ENCODE measurements around the gene STUM.

STUM gene

DNA sequence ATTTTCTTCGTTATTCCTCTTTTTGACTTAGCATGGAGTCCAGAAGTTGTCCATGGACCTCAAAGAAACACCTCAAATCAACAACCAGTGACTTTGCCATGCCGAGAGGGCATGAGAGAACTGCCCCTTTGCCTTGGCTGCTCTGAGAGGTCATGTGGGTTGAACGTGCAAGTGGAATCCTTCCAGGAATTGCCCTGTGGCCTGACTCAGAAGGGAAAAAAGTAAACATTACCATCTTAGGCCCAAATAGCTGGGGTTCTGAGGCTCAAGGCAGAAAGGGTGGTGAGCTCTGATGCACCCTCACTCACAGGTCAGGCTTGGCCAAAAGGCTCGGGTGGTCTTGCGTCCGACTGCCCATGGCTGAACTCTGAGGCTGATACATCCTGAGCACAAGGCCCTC, 15.1 kb downstream of the STUM start:
- no peak for DNase-seq

DNA sequence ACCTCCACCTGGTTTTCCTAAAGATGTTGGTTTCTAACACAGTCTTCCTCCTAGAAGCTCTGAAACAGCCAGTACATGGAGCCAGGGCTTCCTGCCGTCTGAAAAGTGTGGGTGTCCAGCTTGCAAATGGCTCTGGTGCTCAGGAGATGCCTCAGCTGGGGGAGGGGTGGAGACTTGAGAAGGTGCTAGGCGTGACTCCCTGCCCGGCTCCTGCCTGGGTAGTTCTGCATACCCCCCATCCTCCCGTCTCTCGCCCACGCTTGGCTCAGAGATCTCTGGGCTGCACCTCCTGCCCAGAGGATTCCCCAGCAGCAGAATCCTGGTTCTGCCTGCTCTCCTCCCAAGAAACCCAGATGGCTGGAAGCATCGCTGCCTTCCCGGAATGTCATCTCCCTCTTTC, 16.9 kb downstream of the STUM start:
- DNase-seq = no peak

DNA sequence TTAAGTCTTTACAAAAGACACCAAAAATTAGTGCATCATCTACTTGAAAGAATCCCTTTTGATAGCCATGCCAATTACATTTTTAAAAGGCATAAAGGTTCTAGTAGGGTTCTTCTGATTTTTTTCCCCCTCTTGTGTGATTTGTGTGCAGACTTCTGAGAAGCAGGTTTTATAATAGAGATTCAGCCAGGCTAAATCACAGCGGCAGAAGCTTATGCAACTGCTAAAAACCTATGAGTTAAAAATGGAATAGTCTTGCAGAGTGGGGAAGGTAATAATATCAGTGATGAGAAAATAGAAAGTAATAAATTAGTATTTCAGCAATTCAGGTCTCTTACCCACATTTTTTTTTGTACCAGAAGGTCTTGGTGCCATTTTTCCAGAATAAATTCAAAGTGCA, 17.7 kb downstream of the STUM start:
- DNase-seq = no peak

DNA sequence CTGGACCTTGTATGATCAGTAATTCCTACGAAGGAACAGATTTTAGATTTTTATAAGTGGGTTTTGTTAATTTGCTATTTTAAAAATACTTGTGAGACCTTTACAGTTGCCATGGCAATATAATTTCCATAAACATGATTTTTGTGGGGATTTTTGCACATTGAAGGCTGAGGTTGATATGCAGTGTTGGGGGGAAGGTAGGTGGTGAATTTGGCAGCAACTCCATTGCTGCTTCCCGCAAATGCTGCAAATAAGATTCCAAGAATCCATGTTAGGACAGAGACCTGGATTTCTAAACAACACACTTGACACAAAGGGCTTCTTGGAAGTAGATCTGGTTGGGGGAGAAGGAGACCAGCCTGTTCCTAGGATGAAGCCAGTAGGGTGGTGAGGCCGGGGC, 18.2 kb downstream of the STUM start:
- DNase-seq = no peak

DNA sequence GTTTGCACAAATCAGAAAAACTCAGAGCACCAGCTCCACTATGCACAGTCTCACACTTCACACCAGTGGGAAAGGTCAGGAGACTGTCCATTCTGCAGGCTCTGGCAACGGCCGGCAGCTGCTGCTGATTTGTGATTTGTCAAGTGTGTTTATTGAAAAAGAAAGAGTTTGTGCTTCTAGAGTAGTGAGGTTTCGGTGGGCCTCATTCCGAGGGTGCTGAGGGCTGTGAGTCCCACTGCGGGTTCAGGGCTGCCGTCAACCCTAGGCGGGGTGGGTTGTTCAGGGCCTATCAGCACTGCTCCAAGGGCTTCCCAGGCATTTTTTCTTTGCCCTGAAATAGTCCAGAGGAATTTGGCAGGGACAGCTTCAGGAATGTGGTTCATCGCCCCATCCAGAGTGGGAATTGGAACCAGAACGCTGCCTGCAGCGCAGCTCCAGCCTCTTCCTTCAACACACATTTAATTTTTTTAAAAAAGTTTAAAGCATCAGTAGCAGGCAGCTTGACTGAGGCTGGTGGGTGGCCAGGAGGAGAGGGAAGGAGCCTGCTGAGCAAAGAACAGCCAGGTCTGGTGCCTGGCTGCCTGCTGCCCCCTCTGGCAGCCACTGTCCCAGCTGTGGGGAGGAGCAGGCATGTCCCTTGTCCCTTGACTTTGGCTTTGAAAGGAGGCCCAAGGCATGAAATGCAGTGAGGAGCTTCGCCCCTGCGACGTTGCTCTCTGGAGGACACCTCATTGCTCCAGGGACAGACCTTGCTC, 19.7 kb downstream of the STUM start:
- peak; percentile 68 for DNase-seq

DNA sequence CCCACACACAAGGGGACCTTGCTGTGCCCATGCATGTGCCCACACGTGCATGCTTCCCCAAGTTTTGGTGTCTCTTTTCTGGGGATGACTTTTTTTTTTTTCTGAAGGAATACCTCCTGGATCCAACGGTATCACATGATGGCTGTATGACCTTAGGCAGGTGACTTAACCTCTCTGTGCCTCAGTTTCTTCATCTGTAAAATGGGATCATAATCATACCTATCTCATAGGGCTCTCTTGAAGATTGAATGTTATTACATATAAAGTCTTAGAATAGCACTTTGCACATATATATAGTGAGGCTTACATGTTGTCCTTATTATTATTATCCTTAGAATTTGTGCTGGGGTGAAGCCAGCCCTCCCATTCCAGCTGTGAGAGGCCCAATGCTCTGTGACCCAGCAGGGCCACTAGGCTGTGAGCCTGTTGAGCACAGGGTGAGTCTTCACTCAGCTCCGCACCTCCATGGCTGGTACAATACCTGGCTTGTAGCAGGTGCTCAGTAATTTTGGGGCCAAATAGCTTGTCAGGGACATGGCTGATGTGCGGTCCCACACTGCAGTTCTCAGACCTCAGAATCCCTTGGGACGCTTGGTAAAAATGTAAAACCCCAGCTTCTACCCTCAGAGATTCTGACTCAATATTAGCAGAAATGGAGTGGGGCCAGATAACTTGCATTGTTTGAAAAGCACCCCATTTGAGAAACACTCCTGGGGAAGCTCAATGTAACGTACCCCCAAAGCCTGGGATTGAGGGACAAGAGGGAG, 20.6 kb downstream of the STUM start:
- DNase-seq = no peak

DNA sequence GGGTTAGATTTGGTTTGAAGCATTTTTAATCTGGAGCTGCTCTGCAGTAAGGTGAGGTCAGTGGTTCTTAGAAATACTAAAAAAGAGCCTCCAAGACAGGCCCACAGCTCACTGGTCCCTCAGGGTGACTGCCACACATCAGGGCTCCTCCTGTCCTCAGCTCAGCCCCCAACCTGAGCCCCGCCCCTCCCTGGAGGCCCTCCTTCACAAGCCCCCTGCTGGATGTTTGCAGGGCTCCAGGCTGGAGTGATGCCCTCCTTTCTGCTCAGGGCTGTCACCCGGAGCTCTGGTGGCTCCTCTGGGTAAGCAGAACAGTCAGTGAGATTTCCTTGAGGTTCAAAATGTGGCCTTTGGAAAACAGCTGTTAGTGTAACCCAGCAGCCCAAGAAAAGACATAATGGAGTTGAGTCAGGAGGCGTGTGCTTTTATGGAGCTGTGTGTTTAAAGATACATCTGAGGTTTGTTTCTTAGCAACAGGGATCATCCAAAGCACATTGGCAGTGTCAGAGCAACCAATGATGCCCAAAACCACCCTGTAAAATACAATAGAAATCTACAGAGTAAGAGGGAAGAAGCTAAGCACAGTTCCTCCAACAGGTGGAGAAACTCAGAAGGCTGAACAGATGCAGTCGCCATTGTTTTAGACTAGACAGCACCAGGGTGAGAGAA, 21.4 kb downstream of the STUM start:
- peak; percentile 87 for DNase-seq

DNA sequence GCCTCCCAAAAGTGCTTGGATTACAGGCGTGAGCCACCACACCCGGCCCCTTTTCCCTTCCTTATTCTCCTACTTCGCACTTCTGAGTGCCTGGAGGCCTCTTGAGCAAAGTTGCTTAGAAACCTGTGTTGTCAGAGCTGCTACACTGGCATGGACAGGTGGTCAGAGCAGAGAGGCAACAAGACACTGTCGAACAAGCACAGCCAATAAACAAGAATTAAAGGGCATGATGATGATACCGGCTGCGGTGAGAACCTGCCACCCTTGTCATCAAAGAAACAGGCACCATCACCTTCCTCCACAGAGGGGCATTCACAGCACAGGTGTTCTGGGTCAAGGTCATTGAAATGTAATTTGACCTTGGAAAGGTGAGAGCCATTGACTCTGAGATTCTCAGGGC, 23.3 kb downstream of the STUM start:
- no peak for DNase-seq

DNA sequence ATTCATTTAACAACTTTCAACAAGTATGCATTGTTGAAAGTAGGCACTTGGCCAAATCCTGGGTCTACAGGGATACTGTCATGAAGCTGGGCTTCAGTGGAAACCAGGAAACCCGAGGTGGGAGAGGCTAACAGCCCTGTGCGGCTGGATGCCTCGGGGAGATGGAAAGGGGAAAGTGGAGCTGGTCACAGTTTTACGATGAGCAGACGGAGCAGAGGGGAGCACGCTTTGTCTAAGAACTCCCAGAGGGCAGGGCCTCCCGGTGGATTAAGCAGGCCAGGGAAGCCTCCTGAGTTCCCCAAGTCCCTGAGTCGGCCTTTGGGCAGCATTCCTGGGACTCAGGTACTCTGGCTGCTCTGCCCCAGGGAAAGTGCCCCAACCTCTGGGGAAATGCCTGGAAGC, 23.8 kb downstream of the STUM start:
- DNase-seq = no peak

DNA sequence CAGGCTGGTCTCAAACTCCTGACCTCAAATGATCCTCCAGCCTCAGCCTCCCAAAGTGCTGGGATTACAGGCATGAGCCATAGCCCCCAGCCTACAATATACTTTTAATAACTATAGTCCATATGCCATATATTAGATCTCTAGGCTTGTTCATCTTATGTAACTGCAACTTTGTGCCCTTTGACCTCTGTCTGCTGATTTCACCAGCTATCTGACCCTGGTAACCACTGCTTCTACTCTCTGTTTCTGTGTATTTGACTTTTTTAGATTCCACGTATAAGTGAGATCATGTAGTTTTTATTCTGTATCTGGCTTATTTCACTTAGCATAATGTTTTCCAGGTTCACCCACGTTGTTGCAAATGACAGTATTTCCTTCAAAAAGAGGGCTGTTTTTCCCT, 25.5 kb downstream of the STUM start:
- DNase-seq = no peak

DNA sequence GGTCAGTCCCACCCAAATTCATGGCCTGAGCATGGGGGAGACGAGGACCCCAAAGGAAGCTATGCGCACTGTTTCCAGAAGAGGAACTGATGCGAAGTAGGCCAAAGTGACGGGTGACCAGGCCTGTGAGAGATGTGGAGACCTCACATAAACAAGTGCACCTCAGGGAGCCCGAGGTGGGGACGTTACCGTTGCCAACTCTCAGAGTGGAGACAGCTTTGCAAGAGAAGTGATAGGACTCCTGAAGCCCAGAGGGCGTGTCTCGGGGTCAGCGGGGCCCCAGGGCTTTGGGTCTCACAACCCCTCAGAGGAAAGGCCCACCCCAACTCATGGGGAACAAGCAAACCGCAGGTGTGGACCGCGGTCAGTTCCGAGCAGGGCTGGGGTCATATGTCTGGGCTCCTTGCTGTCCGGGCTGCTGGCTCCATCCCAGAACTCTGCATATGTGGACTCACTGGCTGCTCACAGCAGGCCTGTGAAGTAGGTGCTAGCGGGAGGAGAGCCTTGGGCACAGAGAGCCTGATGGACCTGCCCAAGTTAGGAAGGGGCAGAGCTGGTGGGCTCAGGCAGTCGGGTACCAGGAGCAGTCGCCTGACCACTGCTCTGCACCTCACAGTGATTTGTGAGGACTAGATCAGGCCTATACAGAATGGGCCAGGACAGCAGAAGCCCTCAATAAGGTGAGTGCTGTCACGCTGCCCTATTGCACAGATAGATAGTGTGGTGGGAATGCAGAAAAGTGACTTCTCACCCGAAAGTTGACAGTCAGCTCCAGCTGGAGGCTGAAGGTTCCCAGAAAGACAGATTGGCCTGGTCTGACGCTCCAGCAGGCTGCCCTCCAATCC, 26.2 kb downstream of the STUM start:
- no peak for DNase-seq

DNA sequence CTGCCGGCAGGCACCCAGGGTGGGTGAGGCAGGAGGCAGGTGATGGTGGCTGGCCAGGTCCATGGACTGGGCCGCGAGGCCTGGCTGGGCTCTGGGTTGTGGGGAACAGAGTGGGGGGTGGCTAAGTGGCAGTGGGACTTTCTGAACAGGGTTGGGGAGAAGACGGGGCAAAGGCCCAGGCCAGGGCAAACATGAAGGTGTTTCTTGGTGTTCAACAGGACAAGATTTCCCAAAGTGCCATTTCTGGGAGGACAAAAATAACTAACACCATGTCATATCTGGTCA, 26.8 kb downstream of the STUM start:
- DNase-seq = no peak

DNA sequence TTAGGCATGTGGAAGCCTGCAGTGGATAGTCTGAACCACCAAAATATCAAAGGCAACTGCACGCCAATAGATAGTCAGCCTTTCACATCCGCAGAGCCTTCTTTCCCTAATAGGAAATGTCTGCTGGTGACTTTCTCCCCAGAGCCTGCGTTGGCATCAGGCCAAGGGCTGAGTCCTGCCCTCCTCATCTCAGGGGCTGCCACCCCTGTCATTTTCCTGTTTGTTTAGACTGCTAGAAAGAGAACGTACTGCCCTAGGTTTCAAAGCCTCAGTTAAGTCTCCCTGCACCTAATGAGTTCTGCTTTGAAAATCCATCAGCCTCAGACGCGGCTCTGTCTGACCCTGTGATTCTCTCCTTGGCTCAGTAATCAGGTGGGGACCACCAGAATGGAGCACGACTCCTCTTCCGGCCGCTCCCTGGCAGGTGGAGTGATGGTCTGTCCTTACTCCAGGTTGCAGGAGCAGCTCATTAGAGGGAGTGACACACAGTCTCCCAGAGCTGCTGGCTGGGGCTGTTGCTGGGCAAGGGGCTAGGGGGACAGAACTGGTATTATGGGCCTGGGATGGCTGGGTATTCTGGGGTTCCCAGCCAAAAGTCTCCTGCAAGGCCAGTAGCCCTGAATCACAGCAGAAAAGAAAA, 27.3 kb downstream of the STUM start:
- no peak for DNase-seq

DNA sequence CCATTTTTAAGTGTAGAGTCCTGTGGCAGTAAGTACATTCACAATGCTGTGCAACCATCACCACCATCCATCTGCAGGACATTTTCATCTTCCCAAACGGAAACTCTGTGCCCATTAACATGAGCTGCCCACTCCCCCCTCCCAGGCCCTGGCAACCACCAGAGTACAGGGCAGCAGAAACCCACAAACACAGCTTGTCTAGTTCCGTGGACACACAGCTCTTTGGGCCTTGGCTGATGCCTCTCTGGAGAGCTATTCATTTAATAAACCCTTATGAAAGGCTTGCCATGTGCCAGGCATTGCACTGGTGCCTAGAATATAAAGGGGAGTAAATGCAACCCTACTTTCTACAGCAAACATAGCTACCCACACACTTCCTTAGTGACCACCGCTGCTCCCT, 28.0 kb downstream of the STUM start:
- no peak for DNase-seq

DNA sequence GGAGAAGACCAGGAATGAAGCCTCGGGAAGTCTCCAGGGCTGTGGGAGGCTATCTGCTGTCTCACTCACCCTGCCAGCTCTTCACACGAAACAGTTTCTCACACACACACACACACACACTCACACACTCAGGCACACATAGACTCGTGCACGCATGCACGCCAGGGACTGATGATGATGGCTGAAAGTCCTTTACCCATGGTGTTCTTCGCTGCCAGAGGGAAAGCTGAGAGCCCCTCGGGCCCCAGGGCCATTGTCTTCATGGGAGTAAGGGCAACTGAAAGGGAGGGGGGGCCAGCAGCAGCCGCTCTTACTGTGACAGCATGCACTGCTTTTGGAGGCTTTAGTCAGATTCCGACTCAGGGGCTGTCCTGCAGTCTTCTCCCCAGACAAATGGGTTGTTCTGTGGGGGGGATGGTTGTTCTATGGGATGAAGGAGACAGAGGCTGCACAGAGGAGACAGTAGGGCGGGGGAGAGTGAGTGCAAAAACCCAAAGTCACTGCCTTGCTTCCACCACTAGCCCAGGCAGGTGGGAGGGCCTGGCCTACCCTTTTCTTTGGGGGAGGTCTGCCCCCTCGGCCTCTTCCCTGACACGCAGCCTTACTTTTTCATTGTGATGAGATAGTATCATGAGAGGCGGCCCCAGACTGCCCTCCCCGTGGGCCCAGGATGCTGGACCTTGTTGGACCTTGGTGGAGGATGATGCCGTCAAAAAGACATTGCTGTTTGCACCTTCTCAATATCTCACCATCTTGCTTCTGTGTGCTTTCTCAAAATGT, 29.0 kb downstream of the STUM start:
- DNase-seq = no peak

DNA sequence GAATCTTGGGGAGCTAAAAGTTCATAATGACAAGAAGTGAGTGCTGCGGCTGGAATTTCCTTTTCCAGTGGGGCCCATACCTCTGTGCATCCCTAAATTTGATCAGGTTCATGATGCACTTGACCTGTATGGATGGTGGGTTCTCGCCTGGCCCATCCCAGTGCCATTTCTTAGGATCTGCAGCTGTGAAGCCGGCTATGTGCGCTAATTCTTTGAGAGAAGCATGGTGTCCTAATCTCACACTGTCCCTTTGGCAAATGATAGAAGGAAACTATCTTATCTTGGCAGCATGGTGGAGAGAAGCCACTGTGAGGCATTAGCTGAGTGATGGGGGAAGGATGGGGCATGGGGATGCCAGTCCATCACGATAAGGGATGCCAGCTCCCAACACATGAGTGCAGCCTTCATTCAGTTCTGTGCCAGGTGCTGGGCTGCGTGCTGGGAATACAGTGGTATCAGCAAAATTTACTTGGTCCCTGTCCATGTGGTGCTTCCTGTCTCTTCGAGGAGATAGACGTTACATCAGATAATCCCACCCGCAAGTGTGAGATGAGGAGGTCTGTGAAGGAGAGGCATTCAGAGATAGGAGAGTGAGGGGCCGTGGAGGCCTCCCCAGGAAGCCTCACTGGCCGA, 30.5 kb downstream of the STUM start:
- DNase-seq = no peak

DNA sequence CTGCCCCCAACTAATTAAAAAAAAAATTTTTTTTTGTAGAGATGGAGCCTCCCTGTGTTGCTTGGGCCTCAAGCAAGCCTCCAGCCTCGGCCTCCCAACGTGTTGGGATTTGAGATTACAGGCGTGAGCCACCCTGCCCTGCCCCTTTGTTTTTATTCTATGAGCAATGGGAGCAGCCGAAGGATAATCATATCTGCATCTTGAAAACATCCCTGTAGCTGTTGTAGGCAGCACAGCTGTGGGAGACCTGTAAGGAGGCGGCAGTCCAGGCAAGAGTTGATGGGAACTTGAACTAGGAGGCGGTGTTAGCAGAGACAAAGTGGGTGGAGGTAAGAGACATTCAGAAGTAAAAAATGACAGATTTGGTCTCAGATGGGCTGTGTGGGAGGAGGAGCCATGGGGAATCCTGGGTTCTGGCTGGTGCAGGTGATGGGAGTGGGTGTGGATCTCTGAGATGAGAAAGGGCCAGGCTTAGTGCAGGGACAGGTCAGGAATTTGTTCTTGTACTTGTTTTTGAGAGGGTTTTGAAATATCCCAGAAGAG, 31.3 kb downstream of the STUM start:
- DNase-seq = no peak

DNA sequence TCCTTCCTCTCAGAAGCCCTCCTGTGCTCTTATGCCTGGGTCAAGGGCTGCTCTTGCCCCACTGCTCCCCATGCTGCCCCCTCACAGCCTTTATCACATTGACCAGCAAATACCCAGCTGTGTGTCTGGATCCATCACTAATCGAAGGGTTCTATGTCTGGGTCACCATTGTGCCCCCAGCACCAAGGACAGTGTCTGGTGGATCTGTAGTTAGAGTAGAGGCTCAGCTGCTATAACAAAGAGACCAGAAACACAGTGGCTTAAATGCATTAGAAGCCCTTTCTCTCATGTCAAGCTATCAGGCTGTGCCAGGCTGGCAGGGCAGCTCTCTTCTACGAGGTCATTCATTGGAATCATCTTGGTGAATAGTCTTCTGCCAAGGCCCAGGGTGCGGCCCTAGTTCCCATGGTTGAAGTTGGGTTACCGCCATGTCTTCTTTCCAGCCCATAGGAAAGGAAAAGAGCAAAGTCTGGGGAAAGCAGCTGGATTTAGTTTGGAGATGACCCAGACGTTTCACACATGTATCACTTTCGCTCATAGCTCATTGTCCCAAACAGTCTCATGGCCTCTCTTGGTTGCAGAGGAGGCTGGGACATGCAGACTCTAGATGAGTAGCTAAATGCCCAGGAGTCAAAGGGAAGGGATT, 32.2 kb downstream of the STUM start:
- DNase-seq = no peak

DNA sequence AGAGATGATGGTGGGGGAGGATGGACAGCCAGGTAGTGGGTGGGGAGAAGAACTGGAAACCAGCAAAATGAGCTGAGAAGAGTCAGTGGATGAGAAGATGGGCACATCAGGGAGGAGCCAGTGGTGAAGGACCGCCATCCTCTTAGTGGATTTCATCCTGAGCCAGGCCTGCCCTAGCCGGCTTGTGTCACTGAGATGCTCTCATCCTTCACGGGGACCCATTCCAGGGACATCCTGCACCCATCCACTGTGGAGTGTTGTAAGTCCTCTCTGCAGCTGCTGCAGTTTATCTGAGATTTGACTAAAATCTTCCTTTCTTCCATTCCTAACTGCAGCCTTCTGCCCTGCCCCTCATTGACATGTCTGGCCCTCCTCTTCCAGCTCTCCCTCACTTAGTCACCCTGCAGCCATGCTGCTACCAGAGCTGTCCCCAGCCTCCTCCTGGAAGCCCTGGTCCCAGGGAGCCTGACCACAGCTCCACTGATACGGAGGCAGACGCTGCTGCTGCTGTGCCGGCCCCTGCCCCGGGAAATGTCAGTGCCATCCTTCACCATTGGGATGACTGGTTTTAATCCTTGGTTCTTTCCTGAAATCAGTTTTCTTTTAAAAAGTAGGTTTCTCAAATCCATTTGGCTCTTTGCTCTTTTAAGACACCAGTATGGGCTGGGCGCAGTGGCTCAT, 33.2 kb downstream of the STUM start:
- DNase-seq = no peak

DNA sequence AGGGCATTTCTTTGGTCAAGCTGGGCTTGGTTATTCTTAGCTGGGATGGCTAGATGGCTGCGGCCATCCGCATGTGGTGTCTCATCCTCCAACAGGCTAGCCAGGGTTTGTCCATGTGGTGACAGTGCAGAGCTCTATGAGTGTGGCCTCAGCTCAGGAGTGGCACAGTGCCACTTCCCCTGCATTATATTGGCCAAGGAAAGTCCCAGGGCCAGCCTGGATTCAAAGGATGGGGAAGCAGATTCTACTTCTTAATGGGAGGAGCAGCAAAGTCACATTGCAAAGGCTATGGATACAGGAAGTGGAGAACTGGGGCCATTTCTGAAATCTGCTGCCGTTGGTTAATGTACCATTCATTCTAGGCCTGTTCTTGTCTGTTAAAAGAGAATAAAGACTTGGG, 34.4 kb downstream of the STUM start:
- DNase-seq = no peak

Measured in 8988T (cell line).